ENCODE measurements around the gene IL2RG.

IL2RG gene

DNA sequence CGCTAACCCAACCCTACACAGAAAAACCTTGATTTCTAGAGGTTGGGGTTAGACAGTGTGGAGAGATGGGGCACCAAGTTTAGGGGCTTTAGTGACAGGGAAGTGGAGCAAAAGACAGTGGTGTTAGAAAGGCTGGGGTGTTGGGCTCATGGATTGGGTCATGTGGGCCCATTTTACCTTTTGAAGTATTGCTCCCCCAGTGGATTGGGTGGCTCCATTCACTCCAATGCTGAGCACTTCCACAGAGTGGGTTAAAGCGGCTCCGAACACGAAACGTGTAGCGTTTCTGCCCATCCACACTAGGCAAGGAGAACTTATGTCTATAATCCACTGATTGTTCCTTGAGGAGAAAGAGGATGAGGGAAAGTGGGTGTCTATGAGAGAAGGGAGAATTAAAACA, 2.3 kb downstream of the IL2RG start:
- DNase-seq (ENCODE audit: low read depth), result no peak
- no peak overlapping the region for H3K4me3 ChIP-seq (ENCODE audit: low read length)
- TF ChIP-seq, protein P1, sequence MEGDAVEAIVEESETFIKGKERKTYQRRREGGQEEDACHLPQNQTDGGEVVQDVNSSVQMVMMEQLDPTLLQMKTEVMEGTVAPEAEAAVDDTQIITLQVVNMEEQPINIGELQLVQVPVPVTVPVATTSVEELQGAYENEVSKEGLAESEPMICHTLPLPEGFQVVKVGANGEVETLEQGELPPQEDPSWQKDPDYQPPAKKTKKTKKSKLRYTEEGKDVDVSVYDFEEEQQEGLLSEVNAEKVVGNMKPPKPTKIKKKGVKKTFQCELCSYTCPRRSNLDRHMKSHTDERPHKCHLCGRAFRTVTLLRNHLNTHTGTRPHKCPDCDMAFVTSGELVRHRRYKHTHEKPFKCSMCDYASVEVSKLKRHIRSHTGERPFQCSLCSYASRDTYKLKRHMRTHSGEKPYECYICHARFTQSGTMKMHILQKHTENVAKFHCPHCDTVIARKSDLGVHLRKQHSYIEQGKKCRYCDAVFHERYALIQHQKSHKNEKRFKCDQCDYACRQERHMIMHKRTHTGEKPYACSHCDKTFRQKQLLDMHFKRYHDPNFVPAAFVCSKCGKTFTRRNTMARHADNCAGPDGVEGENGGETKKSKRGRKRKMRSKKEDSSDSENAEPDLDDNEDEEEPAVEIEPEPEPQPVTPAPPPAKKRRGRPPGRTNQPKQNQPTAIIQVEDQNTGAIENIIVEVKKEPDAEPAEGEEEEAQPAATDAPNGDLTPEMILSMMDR (IDR thresholded peaks at IDR 0.05; ENCODE audit: insufficient read depth, low read depth, low read length, missing control alignments), result no peak

- no peak overlapping the region for H3K4me3 ChIP-seq (ENCODE audit: low read length)
- TF ChIP-seq, protein P1 (IDR thresholded peaks at IDR 0.05; ENCODE audit: insufficient read depth, low read depth, low read length, missing control alignments), result no peak
- no peak for DNase-seq (ENCODE audit: low read depth)
Measured at GRCh38 chrX:71107762-71108360, 3.5 kb downstream of the IL2RG start.

GRCh38 chrX:71107245-71107644, 4.1 kb downstream of the IL2RG start:
- DNase-seq (ENCODE audit: low read depth), result no peak
- no peak overlapping the region for H3K4me3 ChIP-seq (ENCODE audit: low read length)
- TF ChIP-seq, protein P1 (IDR thresholded peaks at IDR 0.05; ENCODE audit: insufficient read depth, low read depth, low read length, missing control alignments), result no peak

DNA sequence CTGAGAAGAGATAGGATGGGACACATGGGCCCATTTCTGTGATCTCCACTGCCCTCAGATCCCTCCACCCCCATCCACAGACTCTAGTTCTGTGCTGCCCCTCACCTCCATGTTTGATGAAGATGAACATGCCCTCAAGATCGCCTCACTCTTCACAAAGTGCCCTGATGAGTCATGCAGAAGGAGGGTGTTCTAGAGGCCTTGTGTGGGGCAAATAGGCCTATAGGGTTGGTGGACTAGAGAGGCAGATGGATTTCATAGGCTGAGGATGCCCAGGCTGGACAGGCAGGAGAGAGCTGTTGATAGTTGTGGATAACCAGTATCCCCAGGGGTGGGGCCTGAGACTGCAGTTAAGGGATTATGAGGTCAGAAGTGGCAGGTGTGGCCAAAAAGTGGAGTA, 5.0 kb downstream of the IL2RG start, which contains the start of gene CXorf65:
Gene CXorf65, minus strand, starts transcription at position 314 of the 400 bp plus-strand sequence. Its CDS starts 184 bp downstream, at position 130.
- TF ChIP-seq, protein P1 (IDR thresholded peaks at IDR 0.05; ENCODE audit: insufficient read depth, low read depth, low read length, missing control alignments), result no peak
- DNase-seq (ENCODE audit: low read depth), result no peak
- H3K4me3 ChIP-seq (ENCODE audit: low read length), result no peak within 1 kb of the TSS

- DNase-seq (ENCODE audit: low read depth), result no peak
- H3K4me3 ChIP-seq (ENCODE audit: low read length), result no peak overlapping the region
- TF ChIP-seq, protein P1 (IDR thresholded peaks at IDR 0.05; ENCODE audit: insufficient read depth, low read depth, low read length, missing control alignments), result no peak
Measured at GRCh38 chrX:71105628-71106027, 5.7 kb downstream of the IL2RG start.

DNA sequence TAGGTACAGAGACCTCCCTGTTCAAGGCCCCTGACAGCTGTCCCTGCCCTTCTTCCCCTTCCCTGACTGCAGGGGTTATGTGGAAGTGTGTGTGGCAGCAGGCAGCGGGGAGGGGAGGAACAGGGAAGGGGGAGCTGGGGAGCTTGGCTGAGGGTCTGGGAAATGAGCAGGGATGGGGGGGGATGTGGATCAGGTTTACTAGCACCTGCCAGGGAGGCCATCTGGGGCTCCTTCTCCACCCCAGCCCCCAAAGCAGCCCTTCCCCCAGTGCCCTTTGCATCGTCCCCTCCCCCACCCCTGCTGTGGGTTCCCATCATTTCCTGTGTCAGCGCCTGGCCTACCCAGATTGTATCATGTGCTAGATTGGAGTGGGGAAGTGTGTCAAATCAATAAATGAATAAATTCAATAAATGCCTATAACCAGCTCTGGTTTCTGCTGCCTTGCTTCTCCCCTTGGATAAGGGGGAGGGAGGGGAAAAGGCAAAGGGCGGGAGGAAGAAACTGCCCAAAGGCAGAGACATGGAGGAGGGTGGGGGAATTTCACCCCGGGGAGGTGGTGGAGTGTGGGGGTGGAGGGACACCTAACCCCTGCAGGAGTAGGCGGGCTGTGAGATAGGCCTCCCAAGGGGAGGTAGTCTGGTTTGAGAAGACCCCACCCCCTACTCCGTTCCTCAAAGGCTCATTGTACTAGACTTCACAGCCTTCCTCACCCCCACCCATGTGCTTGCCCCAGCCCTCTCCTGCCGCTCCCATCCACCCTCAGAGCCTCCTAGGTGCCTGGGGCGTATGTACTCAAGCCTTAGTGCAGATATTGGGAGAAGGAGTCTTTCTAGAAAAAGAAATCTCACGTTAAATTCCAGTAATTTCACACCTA, 8.0 kb downstream of the IL2RG start:
- no peak overlapping the region for H3K4me3 ChIP-seq (ENCODE audit: low read length)
- no peak for DNase-seq (ENCODE audit: low read depth)
- TF ChIP-seq, protein P1 (IDR thresholded peaks at IDR 0.05; ENCODE audit: insufficient read depth, low read depth, low read length, missing control alignments), result no peak

All from epithelial cell of esophagus (primary cell).